K562 (cell line): ENCODE results near the gene LENEP. TPM values are rescaled to one million over a fixed set of nuclear protein-coding genes. Genes with fewer than 3 reads are reported as not detected.

Experiments
- CCNT2 ChIP-seq: IDR thresholded peaks from 2 replicates; pipeline ENCODE4 v1.6.1; 2011; ENCODE audit warnings: borderline replicate concordance, low read depth, mild to moderate bottlenecking, moderate library complexity, mixed read lengths, low read length; ENCODE audit not compliant: insufficient read length; ENCODE audit errors: extremely low read depth
- CGGBP1 ChIP-seq: fragments of 250-450 bp; sonication (Bioruptor Pico); IDR thresholded peaks from 2 replicates; pipeline ENCODE4 v1.9.0; 2021; ENCODE audit warnings: mild to moderate bottlenecking
- CHD1 ChIP-seq: fragments of 200-600 bp; sonication (generic); IDR thresholded peaks from one replicate; pipeline ENCODE4 v1.6.1; 2012; ENCODE audit warnings: mild to moderate bottlenecking, moderate library complexity, low read length, inconsistent platforms
- CTCFL ChIP-seq: IDR thresholded peaks from 2 replicates; pipeline ENCODE4 v1.6.1; 2011; ENCODE audit warnings: borderline replicate concordance, low read depth, mild to moderate bottlenecking, moderate library complexity, low read length; ENCODE audit not compliant: insufficient read depth, poor library complexity, severe bottlenecking
- EGR1 ChIP-seq: fragments of 450-650 bp; conservative IDR thresholded peaks from 2 replicates; pipeline ENCODE4 v1.6.1; 2017; ENCODE audit warnings: mild to moderate bottlenecking
- MTF1 ChIP-seq: fragments of 250-450 bp; sonication (Bioruptor Pico); IDR thresholded peaks from 2 replicates; pipeline ENCODE4 v1.9.0; 2021; ENCODE audit warnings: moderate library complexity, mild to moderate bottlenecking, inconsistent platforms, borderline replicate concordance
- NR2C2 ChIP-seq, 2 experiments: fragments of 200-800 bp in 1 of 2; sonication (Bioruptor generic) in 1 of 2; sonication (generic) in 1 of 2; formaldehyde crosslinking in 1 of 2; IDR thresholded peaks; 2 replicates each; pipeline versions ENCODE4 v1.6.1 to v1.8.0; 2016 to 2022; ENCODE audit warnings: mild to moderate bottlenecking in 1 of 2, missing compliant biosample characterization in 1 of 2, missing genetic modification characterization in 1 of 2, missing genetic modification reagents in 1 of 2
- PHB ChIP-seq: fragments of 250-450 bp; sonication (Bioruptor Pico); IDR thresholded peaks from 2 replicates; pipeline ENCODE4 v1.5.0; 2021
- SLC30A9 ChIP-seq: fragments of 250-450 bp; sonication (Bioruptor Pico); IDR thresholded peaks from 2 replicates; pipeline ENCODE4 v1.8.0; 2022; ENCODE audit warnings: mild to moderate bottlenecking, moderate library complexity
- TEAD1 ChIP-seq, 2 experiments: fragments of 450-650 bp in 1 of 2; sonication (generic) in 1 of 2; formaldehyde crosslinking; IDR thresholded peaks; 2 replicates each; pipeline versions ENCODE4 v1.4.0 to v1.8.0; 2020 to 2022; ENCODE audit warnings: mild to moderate bottlenecking in 2 of 2, missing genetic modification reagents in 1 of 2
- ZFPM2 ChIP-seq: fragments of 250-450 bp; sonication (Bioruptor Pico); IDR thresholded peaks from 2 replicates; pipeline ENCODE4 v1.5.1; 2022; ENCODE audit warnings: mild to moderate bottlenecking
- polyA plus RNA-seq, 8 experiments: library from polyadenylated mRNA; depleted of rRNA in 4 of 8; stranded (reverse) in 5 of 8; unstranded in 3 of 8; fragments of >200 nt; fragmentation: Nextera tagmentation in 2 of 8; fragmentation: Illumina TruSeq in 1 of 8; extraction: Ambion mirVana in 2 of 8; extraction: Trizol in 1 of 8; gene quantifications; 2 replicates each; pipeline versions ENCODE4 v1.2.1 to v1.2.3, GENCODE V29; 2011 to 2014; ENCODE audit warnings: inconsistent platforms in 1 of 8, missing spikeins in 1 of 8
- total RNA-seq, 7 experiments: library from RNA; depleted of rRNA in 6 of 7; stranded (reverse); fragments of >200 nt in 6 of 7; fragmentation: Illumina TruSeq in 2 of 7; extraction: Trizol in 2 of 7; gene quantifications; 2 replicates each; pipeline versions ENCODE4 v1.2.1 to v1.2.3, GENCODE V29; 2011 to 2021; ENCODE audit warnings: low replicate concordance in 1 of 7
- TF ChIP-seq, protein P1 (sequence below), 2 experiments: IDR thresholded peaks; 2 replicates each; pipeline ENCODE4 v1.6.1; 2012; ENCODE audit warnings: improper control_type of control experiment in 2 of 2, low read depth in 2 of 2, low read length in 2 of 2, borderline replicate concordance in 1 of 2
- TF ChIP-seq, protein P2 (sequence below): fragments of 250-450 bp; sonication (Bioruptor Pico); IDR thresholded peaks from 2 replicates; pipeline ENCODE4 v1.4.0; 2020; ENCODE audit warnings: mild to moderate bottlenecking, moderate library complexity
- TF ChIP-seq, protein P3 (sequence below): fragments of 250-450 bp; sonication (Bioruptor Pico); IDR thresholded peaks from 2 replicates; pipeline ENCODE4 v1.5.0; 2021; ENCODE audit warnings: mild to moderate bottlenecking, borderline replicate concordance
- TF ChIP-seq, protein P4 (sequence below): fragments of 450-650 bp; IDR thresholded peaks from 2 replicates; pipeline ENCODE4 v1.6.1; 2017; ENCODE audit warnings: mild to moderate bottlenecking, moderate library complexity

The LENEP gene
- total and polyA plus RNA-seq, 9 of the 15 experiments (the other 6 are each of a cell fraction or from before 2014, with no cell fraction given): 0.23 to 0.87 (median 0.67) TPM; not detected in 5

DNA sequence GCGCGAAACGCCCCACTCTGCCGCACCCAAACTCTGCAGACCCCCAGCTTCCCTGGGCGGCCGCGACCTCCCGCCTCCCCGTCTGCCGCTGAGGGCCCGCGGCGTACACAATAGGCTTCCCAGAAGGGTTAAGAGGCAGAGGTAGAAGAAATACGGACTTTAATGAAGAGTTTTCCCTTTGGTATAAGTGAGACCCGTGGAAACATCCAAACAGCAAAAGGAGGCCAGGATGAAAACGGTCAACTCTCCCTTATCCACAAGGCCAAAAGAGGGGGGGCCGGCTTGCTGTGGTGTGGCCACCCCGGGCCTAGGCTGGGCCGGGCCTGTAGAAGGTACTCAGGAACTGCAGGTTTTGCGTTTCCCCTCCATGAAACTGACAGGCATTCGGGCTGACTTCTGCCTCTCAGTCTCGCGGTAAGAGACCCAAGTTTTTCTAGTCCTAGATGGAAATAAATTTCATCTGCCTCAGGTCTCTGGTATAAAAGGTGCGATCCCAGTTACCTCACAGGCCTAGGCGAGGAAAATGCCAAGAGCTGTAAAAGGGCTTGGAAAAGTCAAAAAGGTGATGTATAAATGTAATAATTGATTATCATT, 31.1 kb upstream of the LENEP start (continued):
- TF ChIP-seq CTCFL (no peak), NR2C2 (CRISPR knock-in tag; IDR thresholded peaks at IDR 0.05) (no peak), NR2C2 (tag; IDR thresholded peaks at IDR 0.05) (0 out of 2 replicates have a peak, but pooled peaks have one; percentile 5), PHB (CRISPR knock-in tag) (0 out of 2 replicates have a peak, but pooled peaks have one; percentile 21), SLC30A9 (CRISPR knock-in tag) (0 out of 2 replicates have a peak, but pooled peaks have one; percentile 3), CGGBP1 (CRISPR knock-in tag) (0 out of 2 replicates have a peak, but pooled peaks have one; percentile 49), MTF1 (CRISPR knock-in tag) (no peak), ZFPM2 (CRISPR knock-in tag) (no peak), EGR1 (no peak), CHD1 (no peak), TEAD1 (CRISPR knock-in tag; IDR thresholded peaks at IDR 0.05) (no peak), CCNT2 (no peak)
- TF ChIP-seq, protein P1, sequence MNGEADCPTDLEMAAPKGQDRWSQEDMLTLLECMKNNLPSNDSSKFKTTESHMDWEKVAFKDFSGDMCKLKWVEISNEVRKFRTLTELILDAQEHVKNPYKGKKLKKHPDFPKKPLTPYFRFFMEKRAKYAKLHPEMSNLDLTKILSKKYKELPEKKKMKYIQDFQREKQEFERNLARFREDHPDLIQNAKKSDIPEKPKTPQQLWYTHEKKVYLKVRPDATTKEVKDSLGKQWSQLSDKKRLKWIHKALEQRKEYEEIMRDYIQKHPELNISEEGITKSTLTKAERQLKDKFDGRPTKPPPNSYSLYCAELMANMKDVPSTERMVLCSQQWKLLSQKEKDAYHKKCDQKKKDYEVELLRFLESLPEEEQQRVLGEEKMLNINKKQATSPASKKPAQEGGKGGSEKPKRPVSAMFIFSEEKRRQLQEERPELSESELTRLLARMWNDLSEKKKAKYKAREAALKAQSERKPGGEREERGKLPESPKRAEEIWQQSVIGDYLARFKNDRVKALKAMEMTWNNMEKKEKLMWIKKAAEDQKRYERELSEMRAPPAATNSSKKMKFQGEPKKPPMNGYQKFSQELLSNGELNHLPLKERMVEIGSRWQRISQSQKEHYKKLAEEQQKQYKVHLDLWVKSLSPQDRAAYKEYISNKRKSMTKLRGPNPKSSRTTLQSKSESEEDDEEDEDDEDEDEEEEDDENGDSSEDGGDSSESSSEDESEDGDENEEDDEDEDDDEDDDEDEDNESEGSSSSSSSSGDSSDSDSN (IDR thresholded peaks at IDR 0.05; ENCODE audit: borderline replicate concordance in 1 of 2, low read depth in 2 of 2, low read length in 2 of 2): 0 out of 4 replicates have a peak, but pooled peaks of 1 of the 2 experiments have one; percentile 41
- TF ChIP-seq, protein P2, sequence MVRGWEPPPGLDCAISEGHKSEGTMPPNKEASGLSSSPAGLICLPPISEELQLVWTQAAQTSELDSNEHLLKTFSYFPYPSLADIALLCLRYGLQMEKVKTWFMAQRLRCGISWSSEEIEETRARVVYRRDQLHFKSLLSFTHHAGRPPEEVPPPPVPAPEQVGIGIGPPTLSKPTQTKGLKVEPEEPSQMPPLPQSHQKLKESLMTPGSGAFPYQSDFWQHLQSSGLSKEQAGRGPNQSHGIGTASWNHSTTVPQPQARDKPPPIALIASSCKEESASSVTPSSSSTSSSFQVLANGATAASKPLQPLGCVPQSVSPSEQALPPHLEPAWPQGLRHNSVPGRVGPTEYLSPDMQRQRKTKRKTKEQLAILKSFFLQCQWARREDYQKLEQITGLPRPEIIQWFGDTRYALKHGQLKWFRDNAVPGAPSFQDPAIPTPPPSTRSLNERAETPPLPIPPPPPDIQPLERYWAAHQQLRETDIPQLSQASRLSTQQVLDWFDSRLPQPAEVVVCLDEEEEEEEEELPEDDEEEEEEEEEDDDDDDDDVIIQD (CRISPR knock-in tag): no peak
- TF ChIP-seq, protein P3, sequence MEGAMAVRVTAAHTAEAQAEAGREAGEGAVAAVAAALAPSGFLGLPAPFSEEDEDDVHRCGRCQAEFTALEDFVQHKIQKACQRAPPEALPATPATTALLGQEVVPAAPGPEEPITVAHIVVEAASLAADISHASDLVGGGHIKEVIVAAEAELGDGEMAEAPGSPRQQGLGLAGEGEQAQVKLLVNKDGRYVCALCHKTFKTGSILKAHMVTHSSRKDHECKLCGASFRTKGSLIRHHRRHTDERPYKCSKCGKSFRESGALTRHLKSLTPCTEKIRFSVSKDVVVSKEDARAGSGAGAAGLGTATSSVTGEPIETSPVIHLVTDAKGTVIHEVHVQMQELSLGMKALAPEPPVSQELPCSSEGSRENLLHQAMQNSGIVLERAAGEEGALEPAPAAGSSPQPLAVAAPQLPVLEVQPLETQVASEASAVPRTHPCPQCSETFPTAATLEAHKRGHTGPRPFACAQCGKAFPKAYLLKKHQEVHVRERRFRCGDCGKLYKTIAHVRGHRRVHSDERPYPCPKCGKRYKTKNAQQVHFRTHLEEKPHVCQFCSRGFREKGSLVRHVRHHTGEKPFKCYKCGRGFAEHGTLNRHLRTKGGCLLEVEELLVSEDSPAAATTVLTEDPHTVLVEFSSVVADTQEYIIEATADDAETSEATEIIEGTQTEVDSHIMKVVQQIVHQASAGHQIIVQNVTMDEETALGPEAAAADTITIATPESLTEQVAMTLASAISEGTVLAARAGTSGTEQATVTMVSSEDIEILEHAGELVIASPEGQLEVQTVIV (CRISPR knock-in tag): no peak
- TF ChIP-seq, protein P4, sequence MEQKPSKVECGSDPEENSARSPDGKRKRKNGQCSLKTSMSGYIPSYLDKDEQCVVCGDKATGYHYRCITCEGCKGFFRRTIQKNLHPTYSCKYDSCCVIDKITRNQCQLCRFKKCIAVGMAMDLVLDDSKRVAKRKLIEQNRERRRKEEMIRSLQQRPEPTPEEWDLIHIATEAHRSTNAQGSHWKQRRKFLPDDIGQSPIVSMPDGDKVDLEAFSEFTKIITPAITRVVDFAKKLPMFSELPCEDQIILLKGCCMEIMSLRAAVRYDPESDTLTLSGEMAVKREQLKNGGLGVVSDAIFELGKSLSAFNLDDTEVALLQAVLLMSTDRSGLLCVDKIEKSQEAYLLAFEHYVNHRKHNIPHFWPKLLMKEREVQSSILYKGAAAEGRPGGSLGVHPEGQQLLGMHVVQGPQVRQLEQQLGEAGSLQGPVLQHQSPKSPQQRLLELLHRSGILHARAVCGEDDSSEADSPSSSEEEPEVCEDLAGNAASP: no peak
